Putamen (tissue), 1 donor: ENCODE results near the gene PPP6R3.
"Not testable (repeated sequence)": the region's sequence is repeated elsewhere in the genome, so short reads cannot be mapped to it uniquely, and the experiment has no call there.

ENCODE experiments used
- DNase-seq: peaks from one replicate; pipeline ENCODE4 v3.0.0-alpha.2; 2016; ENCODE audit warnings: low spot score

Gene PPP6R3

DNA sequence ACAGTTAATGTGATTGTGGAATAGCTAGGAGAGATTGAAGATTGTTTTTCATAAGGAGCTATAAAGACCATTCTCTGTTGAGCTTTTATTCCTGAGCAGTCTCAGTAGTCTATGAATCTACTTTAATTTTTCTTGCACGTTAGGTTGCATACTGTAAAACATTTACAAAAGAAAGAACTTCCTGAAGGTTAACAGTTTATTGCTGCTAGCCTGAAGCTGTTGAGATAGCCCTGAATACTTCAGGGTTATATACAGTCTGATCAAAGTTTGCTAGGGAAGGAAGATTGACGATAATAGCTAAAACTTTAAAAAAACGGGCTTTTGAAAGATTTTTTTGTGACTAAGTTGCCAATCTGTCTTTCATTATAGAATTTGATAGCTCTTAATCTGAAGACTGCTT lies 64.8 kb downstream of the PPP6R3 start:
- no peak for DNase-seq

DNA sequence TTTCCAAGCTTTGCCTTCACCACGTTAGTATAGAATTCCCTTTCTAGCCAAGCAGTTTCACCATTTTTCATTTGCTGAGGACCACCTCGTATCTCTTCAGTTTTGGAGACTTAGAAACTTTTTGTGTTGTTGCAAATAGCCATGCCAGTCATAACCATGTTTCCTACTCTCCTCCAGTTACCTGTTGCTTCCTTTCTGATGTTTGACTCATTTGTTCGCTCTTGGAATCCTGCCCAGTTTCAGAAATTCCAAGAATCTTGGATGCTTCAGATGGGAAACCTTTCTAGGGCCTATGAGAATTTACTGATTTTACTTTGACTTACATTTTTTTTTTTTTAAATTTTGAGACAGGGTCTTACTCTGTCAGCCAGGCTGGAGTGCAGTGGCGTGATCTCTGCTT lies 65.4 kb downstream of the PPP6R3 start:
- no peak for DNase-seq

DNA sequence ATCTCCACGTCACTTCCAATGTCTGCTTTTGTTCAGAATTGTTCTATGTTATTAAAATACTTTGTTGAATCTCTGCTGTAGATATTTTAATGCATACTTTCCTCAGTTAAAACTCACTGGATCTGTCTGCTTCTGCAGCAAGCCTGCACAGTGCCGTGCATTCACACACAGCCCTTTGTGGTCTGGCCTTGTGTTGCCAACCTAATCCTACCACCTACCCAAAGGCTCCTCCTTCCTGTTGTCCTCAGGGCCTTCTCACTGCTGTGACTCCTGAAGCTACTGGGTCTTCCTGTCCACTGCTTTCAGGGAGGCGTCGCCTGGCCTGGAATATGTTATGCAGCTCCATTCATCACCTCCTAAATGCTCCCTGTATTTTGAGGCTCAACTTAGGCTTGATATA lies 67.0 kb downstream of the PPP6R3 start:
- DNase-seq = no peak

DNA sequence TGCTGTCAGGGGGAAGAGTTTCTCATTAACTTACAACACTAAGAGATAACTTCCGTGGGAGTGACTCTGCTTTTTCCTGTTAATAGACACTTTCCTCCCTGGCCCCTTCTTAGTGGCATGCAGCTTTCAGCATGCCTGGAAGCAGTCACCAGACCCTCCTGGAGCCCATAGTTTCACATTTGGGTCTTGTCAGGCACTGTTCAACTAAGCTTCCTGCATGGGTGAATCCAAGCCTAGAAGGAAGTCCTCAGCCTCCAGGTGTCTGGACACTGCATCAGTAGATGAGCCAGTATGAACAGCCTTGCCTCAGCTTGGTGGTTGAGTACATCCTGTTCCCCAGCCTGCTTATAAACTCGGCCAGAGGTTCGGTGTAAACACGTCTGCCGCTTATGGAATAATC lies 68.1 kb downstream of the PPP6R3 start:
- DNase-seq = no peak

DNA sequence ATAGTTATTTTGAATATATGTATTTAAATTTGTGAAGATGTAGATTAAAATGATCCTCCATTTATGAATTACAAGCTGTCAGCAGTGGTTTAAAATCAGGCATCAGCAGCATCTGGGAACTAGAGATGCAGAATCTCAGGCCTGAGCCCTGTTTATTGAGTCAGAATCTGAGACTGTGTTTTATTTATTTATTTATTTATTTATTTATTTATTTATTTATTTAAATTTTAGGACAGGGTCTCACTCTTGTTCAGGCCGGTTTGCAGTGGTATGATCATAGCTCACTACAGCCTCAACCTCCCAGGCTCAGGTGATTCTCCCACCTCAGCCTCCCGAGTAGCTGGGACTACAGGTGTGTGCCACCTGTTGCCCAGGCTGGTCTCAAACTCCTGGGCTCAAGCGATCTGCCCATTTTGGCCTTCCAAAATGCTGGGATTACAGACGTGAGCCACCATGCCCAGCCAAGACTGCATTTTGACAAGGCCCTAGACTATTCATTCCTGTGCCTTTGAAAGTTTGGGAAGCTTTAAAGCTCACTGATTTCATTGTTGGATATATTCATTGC lies 70.7 kb downstream of the PPP6R3 start:
- no peak for DNase-seq

DNA sequence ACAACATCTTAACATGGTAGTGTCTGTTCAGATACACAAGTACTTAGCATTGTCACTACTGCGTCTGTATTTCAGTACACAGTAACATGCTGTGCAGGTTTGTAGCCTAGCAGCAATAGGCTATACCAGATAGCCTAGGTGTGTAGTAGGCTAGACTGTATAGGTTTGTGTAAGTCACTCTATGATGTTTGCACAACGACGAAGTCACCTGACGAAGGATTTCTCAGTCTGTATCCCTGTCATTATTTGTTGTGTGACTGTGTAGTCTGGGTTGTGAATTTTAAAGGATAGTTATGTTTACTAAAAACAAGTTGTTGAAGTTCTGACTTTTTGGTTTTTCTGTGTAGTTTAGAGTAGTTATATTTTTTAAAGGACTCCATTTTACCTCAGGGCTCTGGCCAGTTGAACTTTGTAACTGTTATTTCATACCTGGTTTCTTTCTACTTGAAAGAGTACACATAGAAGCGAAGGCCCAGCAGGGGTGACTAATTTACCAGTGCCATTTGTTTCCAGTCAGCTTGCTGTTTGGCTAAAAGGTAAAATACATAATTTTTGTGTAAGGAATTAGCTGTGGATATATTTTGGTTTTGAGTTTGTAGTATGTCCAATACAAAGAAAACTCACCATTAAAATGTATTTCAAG lies 72.3 kb downstream of the PPP6R3 start:
- DNase-seq = no peak

DNA sequence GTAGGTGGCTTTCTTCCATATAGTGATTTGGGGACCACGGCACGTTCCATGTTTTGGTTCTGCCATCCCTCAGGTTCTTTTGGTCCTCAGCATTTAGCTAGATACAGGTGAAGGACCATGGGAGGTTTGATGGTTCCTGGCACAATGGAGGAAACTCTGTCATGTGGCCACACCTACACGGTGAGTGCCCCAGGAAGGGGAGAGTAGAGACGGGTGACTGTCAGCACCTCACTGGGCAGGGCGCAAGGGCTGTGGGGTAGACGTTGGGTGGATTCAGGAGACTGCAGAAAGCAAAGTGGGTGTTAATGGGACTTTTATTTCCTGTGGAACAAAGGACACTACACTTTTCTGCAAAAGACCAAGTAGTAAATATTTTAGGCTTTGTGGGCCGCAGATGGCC lies 73.4 kb downstream of the PPP6R3 start:
- no peak for DNase-seq

DNA sequence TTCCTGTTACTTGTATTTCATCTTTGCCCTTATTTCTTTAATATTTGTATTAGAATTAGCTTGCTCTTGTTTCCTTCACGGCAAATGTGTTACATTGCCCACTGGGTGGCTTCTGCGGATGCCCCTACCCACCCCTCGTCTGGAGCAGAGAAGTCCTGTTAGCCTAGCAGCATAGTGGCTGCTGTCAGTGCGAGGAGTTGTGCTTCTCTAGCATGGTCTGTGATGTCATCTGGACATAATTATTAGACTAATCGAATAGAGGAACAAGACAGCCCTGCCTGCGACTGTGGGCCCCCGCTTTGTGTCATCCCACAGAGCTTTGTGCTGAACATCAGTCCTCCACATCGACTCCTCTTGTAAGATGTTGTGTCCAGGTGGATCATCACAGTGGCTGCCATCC lies 74.5 kb downstream of the PPP6R3 start:
- no peak for DNase-seq

DNA sequence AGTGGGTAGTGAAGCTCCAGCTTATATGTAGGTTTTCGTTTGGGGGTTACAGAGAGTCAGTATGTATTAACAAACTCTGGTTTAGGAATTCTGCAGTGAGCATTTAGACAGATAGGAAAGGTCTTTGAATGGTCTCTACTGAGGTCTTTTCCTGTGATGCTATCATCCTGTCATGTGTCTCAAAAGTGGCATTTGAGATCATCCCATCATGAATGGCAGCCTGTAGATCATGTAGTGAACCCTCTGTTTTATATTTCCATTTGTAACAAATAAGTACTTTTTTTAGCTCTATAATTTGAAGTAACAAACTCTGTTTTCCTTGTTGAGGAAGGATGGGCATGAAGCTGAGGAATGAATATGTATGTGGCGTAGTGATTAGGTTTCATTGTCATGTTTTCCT lies 76.2 kb downstream of the PPP6R3 start:
- no peak for DNase-seq

DNA sequence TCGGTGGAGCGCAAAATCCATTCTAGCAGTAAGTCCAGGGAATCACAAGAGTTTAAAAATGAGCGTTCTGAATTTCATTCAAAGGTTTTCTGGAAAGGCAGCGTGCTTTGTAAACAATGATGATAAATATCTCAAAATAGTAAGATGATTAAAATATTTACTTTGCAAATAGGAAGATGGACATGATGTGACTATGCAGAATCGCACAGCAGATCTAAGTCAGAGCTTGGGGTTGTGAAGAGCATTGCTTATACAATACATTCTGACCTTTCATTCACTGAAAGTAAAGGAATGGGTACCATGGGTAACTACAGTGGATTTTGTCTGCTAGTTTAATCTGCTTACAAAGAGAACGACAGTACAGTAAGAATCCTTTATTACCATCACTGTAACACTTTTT lies 77.5 kb downstream of the PPP6R3 start:
- no peak for DNase-seq

DNA sequence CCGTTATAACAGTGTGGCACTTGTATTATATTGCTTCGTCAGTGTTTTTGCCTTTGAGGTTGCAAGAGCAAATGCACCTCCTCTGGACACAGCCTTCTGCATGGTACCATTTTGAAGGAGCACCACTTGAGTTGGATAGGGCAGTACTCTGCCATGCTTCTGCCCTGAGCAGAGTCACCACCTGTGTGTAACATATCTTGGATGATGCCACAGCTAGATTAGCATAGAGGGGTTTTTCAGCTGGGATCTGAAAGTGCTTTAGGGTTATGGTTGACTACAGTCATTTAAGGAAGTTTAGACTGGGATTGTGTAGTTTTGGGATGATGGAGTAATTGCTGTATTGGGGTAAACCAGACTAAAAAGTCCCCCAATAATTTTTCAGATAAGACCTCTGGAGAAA lies 78.8 kb downstream of the PPP6R3 start:
- no peak for DNase-seq

DNA sequence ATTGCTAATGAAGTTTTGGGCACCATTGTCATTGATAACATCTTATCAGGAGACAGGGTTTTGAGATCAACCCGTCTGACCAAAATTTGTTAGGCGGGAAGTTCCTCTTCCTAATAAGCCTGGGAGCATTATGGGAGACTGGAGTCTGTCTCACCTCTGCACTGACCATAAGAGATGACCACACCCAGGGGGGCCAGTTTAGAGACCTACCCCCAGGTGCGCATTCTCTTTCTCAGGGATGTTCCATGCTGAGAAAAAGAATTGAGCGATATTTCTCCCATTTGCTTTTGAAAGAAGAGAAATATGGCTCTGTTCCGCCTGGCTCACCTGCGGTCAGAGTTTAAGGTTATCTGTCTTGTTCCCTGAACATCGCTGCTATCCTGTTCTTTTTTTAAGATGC lies 80.0 kb downstream of the PPP6R3 start:
- DNase-seq = not testable (repeated sequence)

DNA sequence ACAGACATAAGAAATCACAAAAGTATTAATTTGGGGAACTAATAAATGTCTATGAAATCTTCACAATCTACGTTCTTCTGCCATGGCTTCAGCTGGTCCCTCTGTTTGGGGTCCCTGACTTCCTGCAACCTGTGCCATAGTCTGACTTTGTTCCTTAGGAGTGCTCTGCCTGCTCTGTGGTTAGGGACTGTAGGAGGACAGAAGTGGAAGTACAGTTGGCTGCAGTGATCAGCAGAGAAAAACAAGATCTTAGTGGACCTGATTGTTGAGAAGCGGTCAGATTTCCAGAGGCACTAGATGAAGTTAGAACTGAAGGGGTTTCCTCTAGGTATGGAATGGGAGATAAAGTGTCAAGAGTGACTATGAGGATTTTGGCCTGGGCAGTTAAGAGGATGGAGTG lies 80.6 kb downstream of the PPP6R3 start:
- no peak for DNase-seq

DNA sequence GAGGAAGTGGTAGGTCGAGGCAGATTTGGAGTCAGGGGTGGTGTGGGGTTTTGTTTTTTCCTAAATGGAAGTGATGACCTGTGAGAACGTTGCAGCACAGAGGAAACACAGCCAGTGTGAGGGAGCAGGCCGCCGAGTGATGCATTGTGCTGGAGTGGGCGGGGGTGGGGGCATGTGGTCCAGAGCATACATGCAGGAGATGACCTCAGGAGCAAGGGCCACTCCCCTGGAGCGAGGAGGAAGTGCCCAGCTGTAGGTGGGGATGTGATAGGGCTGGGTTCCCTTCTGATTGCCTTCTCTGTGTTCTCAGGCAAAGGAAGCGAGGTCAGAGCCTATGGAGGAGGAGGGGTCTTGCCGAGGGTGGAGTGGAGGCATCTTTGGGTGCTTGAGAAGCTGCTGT lies 81.4 kb downstream of the PPP6R3 start:
- DNase-seq = no peak

DNA sequence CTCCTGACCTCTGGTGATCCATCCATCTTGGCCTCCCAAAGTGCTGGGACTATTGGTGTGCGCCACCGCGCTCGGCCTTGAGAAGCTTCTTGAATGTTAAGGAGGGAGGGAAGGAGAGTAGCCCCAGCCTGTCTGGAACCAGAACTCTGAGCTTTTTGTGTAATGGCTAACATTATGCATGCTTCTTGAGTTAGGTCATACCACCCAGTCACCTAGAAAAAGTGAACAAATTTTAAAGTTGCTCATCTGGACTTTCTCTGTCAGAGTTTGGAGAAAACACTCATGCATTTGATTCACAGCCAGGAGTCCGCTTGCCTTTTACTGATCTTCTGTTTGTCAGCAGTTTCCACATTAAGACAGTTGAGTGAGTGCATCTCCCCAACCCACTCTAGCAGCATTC lies 82.1 kb downstream of the PPP6R3 start:
- no peak for DNase-seq

DNA sequence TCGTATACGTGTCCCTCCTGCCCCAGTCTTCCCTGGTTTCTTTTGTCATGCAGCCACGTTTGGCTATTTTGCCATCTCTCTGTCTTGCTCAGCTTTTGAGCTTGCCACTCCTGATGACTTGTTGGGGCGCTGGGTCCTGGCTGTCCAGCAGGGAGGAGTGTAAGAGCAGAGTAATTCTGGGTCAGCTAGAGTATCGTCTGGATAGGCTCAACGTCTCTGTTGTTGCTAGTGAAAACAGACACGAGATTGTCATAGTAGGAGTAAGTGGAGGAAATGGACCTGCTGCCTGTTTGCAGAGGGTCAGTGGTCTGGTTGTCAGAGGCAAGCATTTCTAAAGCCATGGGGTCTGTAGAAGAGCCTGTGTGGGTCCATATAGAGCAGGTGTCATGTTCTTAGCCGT lies 83.0 kb downstream of the PPP6R3 start:
- DNase-seq = no peak

DNA sequence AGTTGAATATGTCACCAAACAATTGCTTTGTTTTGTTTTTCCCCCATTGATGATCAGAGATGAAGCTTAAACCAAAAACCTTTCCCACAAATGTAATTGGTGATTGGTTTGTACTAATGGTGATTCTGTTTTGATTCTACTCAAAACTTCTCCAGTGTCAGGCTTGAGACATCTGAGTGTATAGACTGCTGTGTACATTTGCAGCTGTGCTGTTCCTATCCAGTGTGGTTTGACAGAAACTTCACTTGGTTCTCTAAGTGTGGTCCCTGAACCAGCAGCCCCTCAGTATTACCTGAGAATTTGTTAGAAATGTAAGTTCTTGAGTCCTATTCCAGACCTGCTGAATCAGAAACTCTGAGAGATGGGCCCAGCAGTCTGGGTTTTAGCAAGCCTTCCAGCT lies 84.8 kb downstream of the PPP6R3 start:
- no peak for DNase-seq

DNA sequence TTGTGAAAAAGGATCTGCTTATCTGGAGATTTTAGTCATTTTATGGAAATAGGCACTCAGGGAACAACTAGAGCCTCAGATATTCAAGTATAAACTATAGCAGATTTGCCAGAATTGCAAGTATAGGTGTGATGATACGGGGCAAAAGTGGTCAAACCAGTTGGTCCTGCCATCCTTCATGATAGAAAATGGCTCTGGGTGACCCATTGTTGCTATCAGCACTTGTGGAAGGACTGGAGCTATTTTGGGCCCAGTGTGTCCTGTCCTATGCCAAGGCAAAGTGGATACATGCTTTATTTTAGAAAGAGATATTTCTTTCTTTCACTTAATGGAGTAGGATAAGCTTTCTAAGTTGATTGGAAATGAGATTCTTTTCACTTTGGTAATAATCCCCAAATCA lies 85.2 kb downstream of the PPP6R3 start:
- DNase-seq = no peak

DNA sequence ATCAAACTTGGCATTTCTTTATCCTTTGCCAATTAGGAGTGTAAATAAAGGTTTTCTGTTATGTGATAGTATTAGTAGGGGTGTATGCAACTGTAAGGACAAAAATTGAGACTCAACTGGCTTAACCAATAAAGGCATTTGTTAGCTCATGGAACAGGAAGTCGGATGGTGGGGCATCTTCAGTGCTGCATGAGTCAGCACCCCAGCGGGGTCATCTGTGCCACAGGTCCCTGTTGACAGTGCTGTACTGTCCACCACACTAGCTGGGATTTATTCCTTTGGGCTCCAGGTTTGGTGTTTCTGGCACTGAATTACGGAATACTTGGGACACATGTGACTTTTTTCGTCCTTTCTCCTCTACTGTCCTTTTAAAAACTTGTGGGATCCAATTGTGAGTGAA lies 86.0 kb downstream of the PPP6R3 start:
- no peak for DNase-seq

DNA sequence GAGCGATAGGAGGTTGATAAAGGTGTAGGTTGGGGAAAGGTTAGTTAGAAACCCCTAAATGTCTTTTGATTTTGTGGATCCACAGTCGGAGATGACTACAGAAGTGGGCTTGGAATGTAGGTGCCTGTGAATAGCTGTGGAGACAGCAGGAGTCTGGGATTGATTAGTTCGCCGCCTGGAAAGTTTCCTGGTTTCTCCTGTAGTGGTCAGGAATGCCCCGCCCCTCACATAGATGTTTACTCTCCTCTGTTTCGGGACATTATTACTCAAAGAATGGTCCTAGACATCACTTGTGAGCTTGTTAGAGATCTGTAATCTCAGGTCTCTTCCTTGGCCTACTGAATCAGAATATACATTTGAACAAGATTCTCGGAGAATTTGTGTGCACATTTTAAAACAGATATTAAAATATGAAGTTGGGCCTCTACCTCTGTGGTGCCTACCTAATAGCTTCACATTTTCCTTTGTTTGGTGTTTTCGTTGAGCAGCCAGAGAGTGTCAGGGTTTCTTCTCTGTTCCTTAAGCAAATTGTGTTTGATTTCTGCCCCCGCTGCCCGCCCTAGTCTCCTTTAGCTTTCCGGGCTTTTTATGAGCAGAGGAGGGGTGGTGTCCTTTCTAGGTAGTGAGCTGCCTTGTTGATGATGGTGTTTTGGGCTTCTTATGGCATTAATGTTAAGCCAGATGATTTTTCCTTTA lies 89.4 kb downstream of the PPP6R3 start:
- no peak for DNase-seq

DNA sequence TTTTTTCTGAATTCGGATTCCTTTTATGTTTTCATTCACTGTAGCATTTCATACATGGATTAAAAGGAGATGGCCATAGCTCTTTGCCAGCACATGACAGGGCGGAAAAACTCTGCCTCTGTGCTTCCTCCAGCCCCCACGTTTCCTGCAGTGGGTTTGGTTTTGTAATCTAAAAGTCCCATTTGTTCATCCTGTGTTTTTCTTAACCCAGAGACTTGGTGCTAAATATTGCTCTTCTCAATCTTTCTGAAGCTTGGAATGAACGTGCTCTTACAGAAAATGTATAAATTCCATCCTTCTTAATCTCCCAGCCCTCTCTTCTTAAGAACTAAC lies 89.9 kb downstream of the PPP6R3 start:
- DNase-seq = no peak

DNA sequence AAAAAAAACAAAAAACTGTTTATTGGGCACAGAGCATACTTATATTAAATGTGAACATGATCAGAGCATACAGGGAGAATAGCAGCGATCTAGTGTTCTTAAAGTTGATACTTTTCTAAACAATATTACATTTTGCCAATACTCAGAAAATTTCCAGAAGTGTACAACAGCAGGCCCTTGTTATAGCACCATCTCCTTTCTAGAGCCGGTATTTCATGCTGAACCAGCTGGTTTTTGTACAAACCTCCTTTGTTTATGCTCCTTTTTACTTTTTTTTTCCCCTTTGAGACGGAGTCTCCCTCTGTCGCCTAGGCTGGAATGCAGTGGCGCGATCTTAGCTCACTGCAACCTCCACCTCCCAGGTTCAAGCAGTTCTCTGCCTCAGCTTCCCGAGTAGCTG lies 90.7 kb downstream of the PPP6R3 start:
- DNase-seq = no peak

DNA sequence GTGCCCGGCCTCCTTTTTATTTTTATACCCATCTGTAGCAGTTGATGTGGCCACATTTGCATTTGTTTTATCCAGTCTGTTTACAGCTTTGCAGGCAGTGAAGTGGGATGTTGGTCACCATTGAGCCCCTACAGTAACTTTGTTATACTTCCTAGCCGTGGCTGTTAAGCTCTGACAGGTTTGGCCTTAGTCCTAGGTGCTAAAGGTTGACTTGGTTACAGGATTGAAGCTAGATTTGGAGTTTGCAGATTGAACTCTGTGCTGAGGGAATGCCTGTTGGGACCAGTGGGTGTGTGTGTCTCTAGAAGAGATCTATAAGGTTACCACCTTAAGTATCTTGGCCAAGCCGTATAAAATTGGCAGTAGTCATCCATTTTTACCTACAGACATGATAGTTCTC lies 91.2 kb downstream of the PPP6R3 start:
- DNase-seq = no peak

DNA sequence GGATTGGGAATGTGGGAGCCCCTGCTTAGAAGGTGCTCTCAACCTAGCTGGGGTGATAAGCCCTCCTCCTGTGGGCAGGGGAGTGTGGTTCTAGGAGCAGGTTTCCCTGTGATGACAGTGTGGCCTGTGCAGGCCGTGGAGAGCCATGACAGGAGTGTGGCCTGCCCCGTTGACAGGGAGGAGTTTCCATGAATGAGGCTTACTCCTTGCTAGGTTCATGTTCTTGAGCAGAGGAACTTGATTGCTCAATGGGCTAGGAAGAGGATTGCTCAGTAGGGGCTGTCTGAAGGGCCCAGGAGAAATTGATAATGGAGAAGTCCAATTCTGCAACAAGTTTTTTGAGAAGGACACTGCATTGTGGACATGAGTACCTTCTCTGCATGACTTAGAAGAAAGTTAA lies 92.0 kb downstream of the PPP6R3 start:
- no peak for DNase-seq
